ENCODE results near the gene TUBAL3. TPM values are rescaled to one million over a fixed set of nuclear protein-coding genes. Genes with fewer than 3 reads are reported as not detected.

Gene TUBAL3
- total RNA-seq, 1 experiment from 2014 or later = not detected

DNA sequence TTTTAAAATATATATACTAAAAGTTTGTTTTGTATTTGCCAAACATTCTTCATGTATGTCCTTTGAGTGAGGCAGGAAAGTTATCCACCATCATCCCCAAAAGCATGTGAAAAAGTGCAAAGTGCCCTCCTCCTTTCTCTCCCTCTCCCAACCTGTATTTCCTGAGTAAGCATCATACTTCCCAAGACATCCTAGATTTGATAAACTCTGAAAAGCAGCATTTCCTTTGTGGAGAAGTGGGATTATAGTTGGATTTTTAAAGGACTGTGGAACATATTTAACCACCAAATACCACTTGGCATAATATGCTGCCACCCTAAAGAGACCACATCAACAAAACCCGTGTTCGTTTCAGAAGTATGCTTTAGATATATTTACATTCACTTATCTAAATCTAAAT lies 44.6 kb upstream of the TUBAL3 start:
- H2BK5ac ChIP-seq (ENCODE audit: insufficient read length, low read length) = no peak overlapping the region
- H3K27me3 ChIP-seq (ENCODE audit: insufficient read depth, low read length) = no peaks in the 10 kb centered on the region
- Mint-ChIP-seq H3K27ac (no peak overlapping the region), H3K4me3 (peak overlapping the region in 1 of 2 experiments; percentile 62; a peak in 2 of 5 replicates), H3K9me3 (no peaks in the 10 kb centered on the region), H3K36me3 (ENCODE audit: insufficient read depth in 1 of 3, low read depth in 3 of 3) (peaks cover 27 to 29% (median 28%) of the 10 kb centered on the region in 3 experiments), H3K27me3 (ENCODE audit: low read depth) (no peaks in the 10 kb centered on the region), H3K4me1 (peaks cover 28 to 29% of the 10 kb centered on the region in 2 experiments)
- no peaks in the 10 kb centered on the region for H3K9me3 ChIP-seq (ENCODE audit: control insufficient read depth, low read depth, low read length)
- no peak overlapping the region for H4K91ac ChIP-seq (ENCODE audit: insufficient read length, low read depth, low read length)
- H3K4me2 ChIP-seq (ENCODE audit: insufficient read depth, insufficient read length, low read length) = peak overlapping the region; percentile 53
- no peak overlapping the region for H3T11ph ChIP-seq (ENCODE audit: low read length)
- H3K79me2 ChIP-seq (ENCODE audit: insufficient read depth, low read length) = peaks cover 14% of the 10 kb centered on the region; the same call in 1 of the 2 replicates
- H2AK5ac ChIP-seq (ENCODE audit: insufficient read length, low read length) = no peak overlapping the region
- no peak overlapping the region for H2BK12ac ChIP-seq (ENCODE audit: insufficient read length, low read depth, low read length)
- no peaks in the 10 kb centered on the region; the same call in 1 of the 2 replicates for H3K4me1 ChIP-seq (ENCODE audit: insufficient read depth, low read length)
- no peak for DNase-seq
- H2AFZ ChIP-seq (ENCODE audit: low read length) = no peak overlapping the region
- no peaks in the 10 kb centered on the region for H4K20me1 ChIP-seq (ENCODE audit: control insufficient read depth, insufficient read depth, insufficient read length)
- H4K5ac ChIP-seq (ENCODE audit: insufficient read length, low read depth, low read length) = no peak overlapping the region
- no peak overlapping the region for H3K23ac ChIP-seq (ENCODE audit: insufficient read length, low read depth, low read length)
- no peak for TF ChIP-seq CTCF (conservative IDR thresholded peaks at IDR 0.05)
- H3K27ac ChIP-seq (ENCODE audit: insufficient read length, low read depth, low read length) = no peak overlapping the region
- no peak overlapping the region for H3K4ac ChIP-seq (ENCODE audit: low read depth, low read length)
- no peak overlapping the region for H2BK15ac ChIP-seq (ENCODE audit: low read depth, low read length)
- no peak overlapping the region for H4K8ac ChIP-seq (replicated peaks; ENCODE audit: insufficient read length, low read depth, low read length)
- no peaks in the 10 kb centered on the region for H3K79me1 ChIP-seq (ENCODE audit: insufficient read depth, low read depth, low read length, poor library complexity, severe bottlenecking)
- H3K56ac ChIP-seq (ENCODE audit: insufficient read length, low read depth, low read length) = no peak overlapping the region
- H3K18ac ChIP-seq (ENCODE audit: insufficient read length, low read depth, low read length) = no peak overlapping the region
- H3K14ac ChIP-seq (ENCODE audit: insufficient read depth, low read length) = no peak overlapping the region
- WGBS (ENCODE audit: extremely low coverage, insufficient read length, low lambda C conversion rate) = no CpG with 5 or more reads among the region's 2 CpGs
- H3K9ac ChIP-seq (ENCODE audit: extremely low read depth, insufficient read length, low read length) = no peak overlapping the region
- H2BK120ac ChIP-seq (ENCODE audit: low read depth, low read length, poor library complexity, severe bottlenecking) = no peak overlapping the region
- no peaks in the 10 kb centered on the region for H3K23me2 ChIP-seq (ENCODE audit: insufficient read length, low read depth, low read length, poor library complexity, severe bottlenecking)
- no peak overlapping the region for H2BK20ac ChIP-seq (ENCODE audit: low read depth, low read length, poor library complexity, severe bottlenecking)
